HepG2 (cell line): ENCODE measurements around the gene BCAS1. TPM values are rescaled to one million over a fixed set of nuclear protein-coding genes. Genes with fewer than 3 reads are reported as not detected.

Source experiments
- ARID2 ChIP-seq: sonication (generic); formaldehyde crosslinking; IDR thresholded peaks from 2 replicates; pipeline ENCODE4 v1.8.1; 2022; ENCODE audit warnings: mild to moderate bottlenecking, missing genetic modification reagents, borderline replicate concordance
- ARNTL ChIP-seq: sonication (generic); formaldehyde crosslinking; IDR thresholded peaks from 2 replicates; pipeline ENCODE4 v1.4.0; 2020; ENCODE audit warnings: mild to moderate bottlenecking, missing genetic modification reagents
- HINFP ChIP-seq: sonication (generic); formaldehyde crosslinking; IDR thresholded peaks from 2 replicates; pipeline ENCODE4 v1.4.0; 2020; ENCODE audit warnings: low read depth, mild to moderate bottlenecking, missing genetic modification reagents
- HIVEP1 ChIP-seq: sonication (generic); formaldehyde crosslinking; IDR thresholded peaks from 2 replicates; pipeline ENCODE4 v1.4.0; 2020; ENCODE audit warnings: mild to moderate bottlenecking, missing genetic modification reagents
- NRL ChIP-seq: sonication (generic); formaldehyde crosslinking; IDR thresholded peaks from 2 replicates; pipeline ENCODE4 v1.5.0; 2020; ENCODE audit warnings: missing genetic modification reagents, mild to moderate bottlenecking, moderate library complexity, borderline replicate concordance
- PCBP1 ChIP-seq: fragments of 200-400 bp; formaldehyde crosslinking; IDR thresholded peaks from 2 replicates; pipeline ENCODE4 v1.6.1; 2017; ENCODE audit warnings: mild to moderate bottlenecking, low read depth, low read length, borderline replicate concordance
- PPARG ChIP-seq: conservative IDR thresholded peaks from 2 replicates; pipeline ENCODE4 v1.6.1; 2016; ENCODE audit warnings: missing biosample characterization, missing genetic modification reagents
- TARDBP ChIP-seq: sonication (generic); formaldehyde crosslinking; IDR thresholded peaks from 2 replicates; pipeline ENCODE4 v1.8.0; 2022; ENCODE audit warnings: mild to moderate bottlenecking, missing genetic modification reagents
- ZBTB40 ChIP-seq, 2 experiments: fragments of 450-650 bp in 1 of 2; sonication (generic) in 1 of 2; formaldehyde crosslinking in 1 of 2; IDR thresholded peaks; 2 replicates each; pipeline versions ENCODE4 v1.6.1 to v1.8.0; 2016 to 2022; ENCODE audit warnings: antibody characterized with exemption in 1 of 2, mild to moderate bottlenecking in 1 of 2, missing genetic modification reagents in 1 of 2
- ZNF3 ChIP-seq: IDR thresholded peaks from 2 replicates; pipeline ENCODE4 v1.7.0; 2017; ENCODE audit warnings: inconsistent platforms
- ZNF660 ChIP-seq: sonication (generic); formaldehyde crosslinking; IDR thresholded peaks from 2 replicates; pipeline ENCODE4 v1.5.1; 2020; ENCODE audit warnings: mild to moderate bottlenecking, low read depth, missing genetic modification reagents, borderline replicate concordance
- ZNF879 ChIP-seq: sonication (generic); formaldehyde crosslinking; IDR thresholded peaks from 2 replicates; pipeline ENCODE4 v1.8.1; 2023; ENCODE audit warnings: missing genetic modification reagents
- polyA plus RNA-seq, 8 experiments: library from polyadenylated mRNA; depleted of rRNA in 3 of 8; stranded (reverse) in 7 of 8; unstranded in 1 of 8; fragments of >200 nt; fragmentation: Illumina TruSeq in 4 of 8; extraction: Trizol in 4 of 8; gene quantifications; 2 replicates each; pipeline versions ENCODE4 v1.2.1 to v1.2.3, GENCODE V29; 2011 to 2016; ENCODE audit warnings: low read depth in 4 of 8, missing spikeins in 1 of 8, mixed read lengths in 1 of 8; ENCODE audit not compliant: insufficient read depth in 1 of 8
- total RNA-seq, 5 experiments: library from RNA; depleted of rRNA; stranded (reverse); fragments of >200 nt; fragmentation: Illumina TruSeq; extraction: Trizol; gene quantifications; 2 replicates each; pipeline ENCODE4 v1.2.3, GENCODE V29; 2016; ENCODE audit warnings: low read depth in 1 of 5
- TF ChIP-seq, protein P1 (sequence below): sonication (generic); formaldehyde crosslinking; IDR thresholded peaks from 2 replicates; pipeline ENCODE4 v1.5.1; 2020; ENCODE audit warnings: missing genetic modification reagents, mild to moderate bottlenecking, borderline replicate concordance
- TF ChIP-seq, protein P2 (sequence below): sonication (generic); formaldehyde crosslinking; IDR thresholded peaks from 2 replicates; pipeline ENCODE4 v1.8.0; 2022; ENCODE audit warnings: mild to moderate bottlenecking, missing genetic modification reagents, moderate library complexity

BCAS1 gene
- total and polyA plus RNA-seq, 2 of the 13 experiments (the other 11 are each of a cell fraction or from before 2014, with no cell fraction given): 0.55 to 0.91 TPM

GRCh38 chr20:54067606-54068174, 2.7 kb downstream of the BCAS1 start (continued):
- TF ChIP-seq TARDBP (CRISPR knock-in tag): peak; percentile 73; the same call in 1 of the 2 replicates
- TF ChIP-seq, protein P1, sequence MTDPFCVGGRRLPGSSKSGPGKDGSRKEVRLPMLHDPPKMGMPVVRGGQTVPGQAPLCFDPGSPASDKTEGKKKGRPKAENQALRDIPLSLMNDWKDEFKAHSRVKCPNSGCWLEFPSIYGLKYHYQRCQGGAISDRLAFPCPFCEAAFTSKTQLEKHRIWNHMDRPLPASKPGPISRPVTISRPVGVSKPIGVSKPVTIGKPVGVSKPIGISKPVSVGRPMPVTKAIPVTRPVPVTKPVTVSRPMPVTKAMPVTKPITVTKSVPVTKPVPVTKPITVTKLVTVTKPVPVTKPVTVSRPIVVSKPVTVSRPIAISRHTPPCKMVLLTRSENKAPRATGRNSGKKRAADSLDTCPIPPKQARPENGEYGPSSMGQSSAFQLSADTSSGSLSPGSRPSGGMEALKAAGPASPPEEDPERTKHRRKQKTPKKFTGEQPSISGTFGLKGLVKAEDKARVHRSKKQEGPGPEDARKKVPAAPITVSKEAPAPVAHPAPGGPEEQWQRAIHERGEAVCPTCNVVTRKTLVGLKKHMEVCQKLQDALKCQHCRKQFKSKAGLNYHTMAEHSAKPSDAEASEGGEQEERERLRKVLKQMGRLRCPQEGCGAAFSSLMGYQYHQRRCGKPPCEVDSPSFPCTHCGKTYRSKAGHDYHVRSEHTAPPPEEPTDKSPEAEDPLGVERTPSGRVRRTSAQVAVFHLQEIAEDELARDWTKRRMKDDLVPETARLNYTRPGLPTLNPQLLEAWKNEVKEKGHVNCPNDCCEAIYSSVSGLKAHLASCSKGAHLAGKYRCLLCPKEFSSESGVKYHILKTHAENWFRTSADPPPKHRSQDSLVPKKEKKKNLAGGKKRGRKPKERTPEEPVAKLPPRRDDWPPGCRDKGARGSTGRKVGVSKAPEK: 0 out of 2 replicates have a peak, but pooled peaks have one; percentile 35
- TF ChIP-seq, protein P2, sequence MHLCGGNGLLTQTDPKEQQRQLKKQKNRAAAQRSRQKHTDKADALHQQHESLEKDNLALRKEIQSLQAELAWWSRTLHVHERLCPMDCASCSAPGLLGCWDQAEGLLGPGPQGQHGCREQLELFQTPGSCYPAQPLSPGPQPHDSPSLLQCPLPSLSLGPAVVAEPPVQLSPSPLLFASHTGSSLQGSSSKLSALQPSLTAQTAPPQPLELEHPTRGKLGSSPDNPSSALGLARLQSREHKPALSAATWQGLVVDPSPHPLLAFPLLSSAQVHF (CRISPR knock-in tag): no peak
- peak; percentile 90 for TF ChIP-seq HIVEP1 (CRISPR knock-in tag)
- TF ChIP-seq PPARG (CRISPR knock-in tag): peak; percentile 76
- TF ChIP-seq PCBP1: no peak
- TF ChIP-seq HINFP (CRISPR knock-in tag): peak; percentile 62; the same call in 1 of the 2 replicates
- TF ChIP-seq ZNF879: no peak
- no peak for TF ChIP-seq ZBTB40 (IDR thresholded peaks at IDR 0.05)
- TF ChIP-seq ZBTB40 (CRISPR knock-in tag; IDR thresholded peaks at IDR 0.05): peak; percentile 68; the same call in 1 of the 2 replicates
- no peak for TF ChIP-seq ZNF660 (CRISPR knock-in tag)
- 0 out of 2 replicates have a peak, but pooled peaks have one; percentile 34 for TF ChIP-seq ZNF3 (CRISPR knock-in tag)
- peak; percentile 79; the same call in 1 of the 2 replicates for TF ChIP-seq ARNTL
- TF ChIP-seq ARID2 (CRISPR knock-in tag): no peak
- TF ChIP-seq NRL: peak; percentile 70; the same call in 1 of the 2 replicates
